ENCODE results near the gene BRI3.

DNA sequence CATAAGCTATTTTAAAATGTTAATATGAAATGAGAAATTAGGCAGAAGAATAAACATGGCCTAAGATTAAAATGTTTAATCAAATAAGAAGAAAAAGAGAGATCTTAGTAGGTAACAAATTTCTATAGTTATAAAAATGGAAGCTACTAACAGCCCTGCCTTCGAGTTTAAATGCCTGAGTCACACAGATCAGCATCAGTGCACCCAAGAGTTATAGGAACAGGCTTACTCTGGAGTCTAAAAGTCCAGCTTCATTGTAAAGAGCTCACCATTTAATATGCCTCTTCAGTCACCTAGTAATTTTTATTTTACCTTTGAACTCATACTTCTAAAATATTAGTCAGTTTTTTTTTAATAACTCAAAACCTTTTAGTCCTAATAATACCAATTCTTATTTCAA is 52.6 kb downstream of the BRI3 start:
- TF ChIP-seq, protein P1, sequence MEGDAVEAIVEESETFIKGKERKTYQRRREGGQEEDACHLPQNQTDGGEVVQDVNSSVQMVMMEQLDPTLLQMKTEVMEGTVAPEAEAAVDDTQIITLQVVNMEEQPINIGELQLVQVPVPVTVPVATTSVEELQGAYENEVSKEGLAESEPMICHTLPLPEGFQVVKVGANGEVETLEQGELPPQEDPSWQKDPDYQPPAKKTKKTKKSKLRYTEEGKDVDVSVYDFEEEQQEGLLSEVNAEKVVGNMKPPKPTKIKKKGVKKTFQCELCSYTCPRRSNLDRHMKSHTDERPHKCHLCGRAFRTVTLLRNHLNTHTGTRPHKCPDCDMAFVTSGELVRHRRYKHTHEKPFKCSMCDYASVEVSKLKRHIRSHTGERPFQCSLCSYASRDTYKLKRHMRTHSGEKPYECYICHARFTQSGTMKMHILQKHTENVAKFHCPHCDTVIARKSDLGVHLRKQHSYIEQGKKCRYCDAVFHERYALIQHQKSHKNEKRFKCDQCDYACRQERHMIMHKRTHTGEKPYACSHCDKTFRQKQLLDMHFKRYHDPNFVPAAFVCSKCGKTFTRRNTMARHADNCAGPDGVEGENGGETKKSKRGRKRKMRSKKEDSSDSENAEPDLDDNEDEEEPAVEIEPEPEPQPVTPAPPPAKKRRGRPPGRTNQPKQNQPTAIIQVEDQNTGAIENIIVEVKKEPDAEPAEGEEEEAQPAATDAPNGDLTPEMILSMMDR (conservative IDR thresholded peaks at IDR 0.05 in 1 of 2, IDR thresholded peaks at IDR 0.05 in 1 of 2; ENCODE audit: low read depth in 1 of 2, low read length in 2 of 2) = no peak
- TF ChIP-seq EZH2 (IDR thresholded peaks at IDR 0.05; ENCODE audit: low read length, missing control alignments) = no peak
